GM18505 (cell line): Measurements from ENCODE around the gene KCNJ4.

Experiments
- ATAC-seq: cut with Tn5 transposase; IDR thresholded peaks from one replicate; pipeline ENCODE4 v1.9.1; 2021; ENCODE audit not compliant: unreplicated experiment
- POLR2A ChIP-seq: IDR thresholded peaks from 4 replicates; pipeline ENCODE4 v1.6.1; 2011; ENCODE audit warnings: borderline replicate concordance; ENCODE audit not compliant: insufficient read depth, insufficient read length; ENCODE audit errors: extremely low read depth

Gene KCNJ4

DNA sequence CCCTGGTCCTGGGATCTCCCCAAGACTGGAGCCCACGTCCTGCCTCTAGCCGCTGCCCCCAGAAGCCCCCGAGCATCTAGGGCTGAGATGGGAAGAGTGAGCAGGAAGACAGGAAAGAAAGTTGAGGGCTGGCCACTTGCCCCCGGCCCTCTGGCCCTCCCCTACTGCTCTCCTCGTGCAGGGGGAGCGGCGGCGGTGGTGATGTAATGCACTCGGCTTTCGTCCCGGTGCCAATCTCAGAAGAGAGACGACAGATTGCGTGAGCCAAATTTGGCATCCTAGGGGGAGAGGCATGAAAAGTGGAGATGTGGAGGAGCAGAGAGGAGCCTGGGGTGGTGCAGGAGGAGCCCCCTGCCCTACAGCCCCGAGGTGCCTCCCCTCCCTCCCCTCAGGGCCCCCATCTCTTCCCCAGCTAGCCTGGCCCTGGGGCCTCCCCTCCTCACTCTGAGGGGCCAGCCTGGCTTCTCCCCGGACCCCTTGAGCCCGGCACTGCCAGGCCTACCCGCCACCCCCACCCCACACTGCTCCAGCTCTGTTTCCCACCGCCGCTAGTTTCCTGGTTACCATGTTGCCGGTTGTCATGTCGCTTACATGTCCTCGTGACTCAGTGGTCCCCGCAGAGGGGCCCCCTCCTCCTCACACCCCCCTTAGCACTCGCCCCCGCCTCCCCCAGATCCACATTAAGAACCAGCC is 2.5 kb downstream of the KCNJ4 start:
- ATAC-seq = no peak
- TF ChIP-seq POLR2A = no peak

GRCh38 chr22:38451864-38452263 is 3.1 kb downstream of the KCNJ4 start:
- ATAC-seq = no peak

DNA sequence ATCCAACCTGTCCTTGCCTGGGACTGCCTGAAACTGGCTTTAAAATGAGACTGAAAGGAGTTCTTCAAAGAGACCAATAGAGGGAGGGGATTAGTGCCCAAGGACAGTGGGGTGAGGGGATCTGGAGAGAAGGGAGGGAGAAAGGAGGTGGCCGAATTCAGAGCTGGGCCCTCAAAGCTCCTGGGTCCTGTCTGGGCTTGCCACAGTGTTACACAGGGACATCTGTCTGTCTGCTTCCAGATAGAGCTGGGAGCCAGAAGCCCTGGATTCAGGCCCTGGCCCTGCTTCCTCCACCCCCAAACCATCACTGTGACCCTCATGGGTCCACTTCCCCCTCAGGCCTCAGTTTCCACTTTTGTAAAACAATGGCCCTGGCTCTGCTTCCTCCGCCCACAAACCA is 3.6 kb downstream of the KCNJ4 start:
- TF ChIP-seq POLR2A = no peak
- no peak for ATAC-seq

More at GRCh38 chr22:38451864-38452263, 3.1 kb downstream of the KCNJ4 start:
- TF ChIP-seq POLR2A = no peak

DNA sequence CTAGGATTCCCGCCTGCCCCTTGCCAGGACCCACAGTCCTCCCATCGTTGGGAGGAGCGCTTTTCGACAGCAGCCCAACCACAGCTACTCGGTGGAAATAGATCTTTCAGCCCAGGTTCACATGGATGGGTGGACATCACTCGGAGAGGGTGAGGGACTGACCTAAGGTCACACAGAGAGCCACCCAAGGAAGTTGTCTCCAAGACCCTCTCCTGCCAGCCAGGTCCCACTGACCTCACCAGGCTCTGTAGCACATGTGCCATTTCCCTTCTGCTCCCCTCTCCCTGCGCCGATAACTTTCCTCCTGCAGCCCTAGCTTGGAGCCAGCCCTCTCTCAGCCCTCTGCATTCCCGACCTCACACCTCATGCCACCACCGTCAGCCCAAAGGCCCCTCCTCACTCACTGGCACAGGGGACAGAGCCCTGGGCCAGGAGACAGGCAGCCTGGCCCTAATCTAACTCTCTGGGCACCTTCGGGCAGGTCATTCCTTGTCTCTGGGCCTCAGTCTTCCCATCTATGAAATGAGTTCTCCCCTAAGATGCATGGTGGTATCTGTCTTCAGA is 4.7 kb downstream of the KCNJ4 start:
- no peak for ATAC-seq
- no peak for TF ChIP-seq POLR2A

- ATAC-seq = no peak
- TF ChIP-seq POLR2A = no peak
These were observed 5.2 kb downstream of the KCNJ4 start for GRCh38 chr22:38449776-38450175.

GRCh38 chr22:38448945-38449745 is 5.9 kb downstream of the KCNJ4 start:
- ATAC-seq = no peak
- no peak for TF ChIP-seq POLR2A

DNA sequence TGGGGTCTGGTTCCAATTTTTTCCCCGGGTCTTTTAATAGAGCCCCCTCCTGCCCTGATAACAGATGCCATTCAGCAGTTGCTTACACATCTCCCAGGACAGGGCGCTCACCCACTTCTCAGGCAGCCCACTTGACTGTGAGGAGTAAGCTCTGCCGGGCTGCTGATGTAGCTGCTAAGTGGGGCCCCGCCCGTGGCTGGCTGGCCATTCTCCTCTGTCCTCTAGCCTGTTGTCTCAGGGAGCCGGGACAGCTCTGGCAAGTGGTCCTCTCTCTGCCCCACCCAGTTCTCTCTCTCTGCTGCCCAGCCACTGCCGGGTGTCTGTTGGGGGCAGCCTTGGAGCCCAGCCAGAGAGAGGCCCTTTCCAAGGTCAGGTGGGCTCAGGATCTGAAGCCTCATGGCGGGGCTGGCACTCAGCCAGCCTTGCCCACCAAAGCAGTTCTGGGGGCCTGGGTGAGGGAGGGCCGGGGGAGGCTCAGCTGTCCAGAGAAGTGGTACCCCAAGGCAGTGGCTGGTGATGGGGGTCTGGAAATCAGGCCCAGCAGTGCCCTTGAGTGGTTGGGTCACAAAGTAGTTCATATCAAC is 8.9 kb downstream of the KCNJ4 start:
- ATAC-seq = no peak

GRCh38 chr22:38444783-38445182 is 10.2 kb downstream of the KCNJ4 start:
- ATAC-seq = no peak
- no peak for TF ChIP-seq POLR2A

More for the DNA sequence above, 8.9 kb downstream of the KCNJ4 start:
- TF ChIP-seq POLR2A = no peak

DNA sequence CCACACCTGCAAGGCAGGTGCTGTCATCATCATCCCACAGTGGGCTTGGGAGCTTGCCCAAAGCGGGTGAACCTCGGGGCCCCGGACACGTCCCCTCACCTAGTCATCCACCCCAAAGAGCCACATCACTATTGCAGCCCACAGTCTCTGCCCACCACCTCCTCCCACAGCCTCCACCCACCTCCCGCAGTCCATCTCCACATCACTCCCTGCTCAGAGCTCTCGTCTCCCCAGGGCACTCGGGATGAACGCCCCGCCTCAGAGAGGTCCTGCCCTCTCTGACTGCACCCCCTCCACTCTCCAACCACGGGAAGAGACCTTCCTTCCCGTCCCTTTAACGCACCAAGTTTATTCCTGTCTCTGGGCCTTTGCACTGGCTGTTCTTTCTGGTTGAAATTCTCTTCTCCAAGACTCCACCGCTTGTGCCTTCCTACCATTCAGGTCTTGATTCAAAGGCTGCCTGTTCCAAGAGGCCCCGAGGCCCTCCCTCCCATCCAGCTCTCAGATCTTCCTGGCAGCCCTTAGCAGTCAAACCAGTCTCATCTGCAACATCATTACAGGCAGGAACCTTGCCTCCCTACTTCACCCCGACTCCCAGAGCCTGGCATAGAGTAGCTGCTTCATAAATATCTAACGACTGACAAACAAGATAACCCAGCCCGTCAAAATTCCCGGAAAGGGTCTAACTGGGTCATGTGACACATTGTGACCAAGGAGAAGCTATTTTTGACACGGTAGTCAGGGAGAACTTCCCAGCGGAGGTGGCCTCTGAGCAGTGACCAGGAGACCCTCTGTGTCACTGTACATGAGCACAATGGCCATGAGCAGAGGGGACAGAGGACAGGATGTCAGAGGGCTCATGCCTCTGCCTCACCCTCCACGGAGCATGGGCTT is 11.1 kb downstream of the KCNJ4 start:
- no peak for ATAC-seq
- TF ChIP-seq POLR2A = no peak

DNA sequence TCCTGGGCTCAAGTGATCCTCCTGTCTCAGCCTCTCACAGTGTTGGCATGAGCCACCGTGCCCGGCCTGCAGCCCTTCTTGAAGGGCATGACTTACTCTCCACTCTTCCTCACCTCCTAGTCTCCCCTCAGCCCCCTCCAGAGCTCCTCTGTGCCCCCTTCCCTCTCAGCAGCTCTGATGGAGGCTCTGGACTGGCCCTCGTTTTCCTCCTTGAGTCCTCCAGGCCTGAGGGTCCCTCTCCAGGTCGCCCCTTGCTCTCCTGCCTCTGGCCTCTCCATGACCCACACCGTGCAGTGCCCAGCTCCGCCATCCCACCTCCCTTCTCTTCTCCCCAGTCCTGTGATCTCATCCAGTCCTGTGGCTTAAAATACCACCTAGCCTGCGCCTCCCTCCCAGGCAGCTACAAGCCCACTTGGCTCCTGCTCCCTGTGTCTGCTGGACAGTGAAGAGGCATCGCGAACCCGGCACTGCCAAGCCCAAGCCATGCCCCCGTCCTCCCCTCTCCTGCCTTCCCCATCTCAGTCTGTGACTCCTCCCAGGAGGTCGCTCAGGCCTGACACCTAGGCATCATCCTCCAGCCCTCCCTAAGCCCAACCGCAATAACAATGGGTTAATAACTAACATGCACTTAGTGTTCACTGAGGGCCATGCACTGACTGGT is 11.9 kb downstream of the KCNJ4 start:
- no peak for ATAC-seq
- TF ChIP-seq POLR2A = no peak

DNA sequence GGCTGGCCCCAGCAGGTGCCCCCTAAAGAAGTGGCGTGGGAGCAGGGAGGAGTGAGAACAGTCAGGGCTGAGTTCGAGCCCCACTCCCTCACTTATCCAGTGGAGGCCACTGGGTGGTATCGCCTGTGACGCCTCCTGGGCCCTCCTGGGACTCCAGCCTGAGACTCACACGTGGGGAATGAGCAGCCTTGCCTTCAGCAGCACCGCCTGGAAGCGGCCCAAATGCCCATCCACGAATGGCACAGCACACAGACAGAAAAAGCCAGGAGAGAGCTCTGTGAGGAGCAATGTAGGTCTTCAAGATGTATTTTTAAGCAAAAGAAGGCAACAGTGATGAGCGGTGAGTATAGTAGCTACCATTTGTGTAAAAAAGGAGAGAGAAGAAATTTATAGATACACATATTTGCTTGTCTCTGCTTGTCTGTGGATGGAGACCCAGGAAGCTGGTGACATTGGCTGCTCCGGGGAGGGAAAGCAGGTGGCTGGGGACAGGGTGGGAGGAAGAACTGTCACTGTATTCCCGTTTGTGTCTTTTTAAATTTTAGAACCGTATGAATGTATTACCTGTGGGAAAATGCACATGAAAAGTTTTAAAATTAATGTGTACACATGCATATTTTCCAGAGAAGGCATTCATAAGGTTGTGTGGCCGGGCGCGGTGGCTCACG is 13.2 kb downstream of the KCNJ4 start:
- no peak for TF ChIP-seq POLR2A
- no peak for ATAC-seq
